ENCODE results near the gene SLC35A1.
"Not testable (repeated sequence)": the region's sequence is repeated elsewhere in the genome, so short reads cannot be mapped to it uniquely, and the experiment has no call there.

SLC35A1 gene

GRCh38 chr6:87487555-87487954, 14.8 kb downstream of the SLC35A1 start:
- Histone ChIP-seq H3K9me3 (no peaks in the 10 kb centered on the region), H3K4me3 (no peak overlapping the region), H3K4me1 (peaks cover 23% of the 10 kb centered on the region), H3K27me3 (ENCODE audit: low read depth) (no peaks in the 10 kb centered on the region), H3K36me3 (replicated peaks) (no peaks in the 10 kb centered on the region; the same call in 1 of the 2 replicates)
- in situ Hi-C loops (cut with MboI; ENCODE audit: low sequenced_read_pairs) = no loop called here
- peak; percentile 64 to 87 for DNase-seq (ENCODE audit: low spot score in 2 of 2)

GRCh38 chr6:87489326-87489725, 16.6 kb downstream of the SLC35A1 start:
- DNase-seq (ENCODE audit: low spot score in 2 of 2); H3K27me3 ChIP-seq (ENCODE audit: low read depth); H3K9me3 ChIP-seq; in situ Hi-C loops (cut with MboI; ENCODE audit: low sequenced_read_pairs); H3K4me3 ChIP-seq; H3K36me3 ChIP-seq (replicated peaks): not testable (repeated sequence)
- peaks cover 23% of the 10 kb centered on the region for H3K4me1 ChIP-seq

GRCh38 chr6:87494761-87495422, 22.1 kb downstream of the SLC35A1 start:
- Histone ChIP-seq H3K36me3 (replicated peaks) (peaks cover 10% of the 10 kb centered on the region), H3K27me3 (ENCODE audit: low read depth) (no peaks in the 10 kb centered on the region), H3K9me3 (no peaks in the 10 kb centered on the region), H3K4me3 (no peak overlapping the region), H3K4me1 (no peaks in the 10 kb centered on the region)
- in situ Hi-C loops (cut with MboI; ENCODE audit: low sequenced_read_pairs) = no loop called here
- DNase-seq (ENCODE audit: low spot score in 2 of 2) = no peak

GRCh38 chr6:87498048-87498447, 25.3 kb downstream of the SLC35A1 start:
- DNase-seq (ENCODE audit: low spot score in 2 of 2) = no peak
- no peaks in the 10 kb centered on the region for H3K27me3 ChIP-seq (ENCODE audit: low read depth)
- no peaks in the 10 kb centered on the region for H3K9me3 ChIP-seq
- H3K4me1 ChIP-seq = no peaks in the 10 kb centered on the region
- no peak overlapping the region for H3K4me3 ChIP-seq
- in situ Hi-C loops (cut with MboI; ENCODE audit: low sequenced_read_pairs) = no loop called here
- H3K36me3 ChIP-seq (replicated peaks) = peaks cover 13% of the 10 kb centered on the region

GRCh38 chr6:87501809-87502572, 29.2 kb downstream of the SLC35A1 start:
- no peak overlapping the region for H3K4me3 ChIP-seq
- H3K9me3 ChIP-seq = no peaks in the 10 kb centered on the region
- H3K27me3 ChIP-seq (ENCODE audit: low read depth) = no peaks in the 10 kb centered on the region
- H3K36me3 ChIP-seq (replicated peaks) = peaks cover 21% of the 10 kb centered on the region
- no peak for DNase-seq (ENCODE audit: low spot score in 2 of 2)
- in situ Hi-C loops (cut with MboI; ENCODE audit: low sequenced_read_pairs) = no loop called here
- no peaks in the 10 kb centered on the region; the same call in 1 of the 2 replicates for H3K4me1 ChIP-seq

- H3K27me3 ChIP-seq (ENCODE audit: low read depth) = no peaks in the 10 kb centered on the region
- H3K9me3 ChIP-seq = no peaks in the 10 kb centered on the region
- DNase-seq (ENCODE audit: low spot score in 2 of 2) = no peak
- H3K4me1 ChIP-seq = no peaks in the 10 kb centered on the region; the same call in 1 of the 2 replicates
- H3K36me3 ChIP-seq (replicated peaks) = peaks cover 31% of the 10 kb centered on the region
- H3K4me3 ChIP-seq = no peak overlapping the region
- in situ Hi-C loops (cut with MboI; ENCODE audit: low sequenced_read_pairs) = no loop called here
Measured at GRCh38 chr6:87504441-87504840, 31.7 kb downstream of the SLC35A1 start.

- in situ Hi-C loops (cut with MboI; ENCODE audit: low sequenced_read_pairs) = no loop called here
- Histone ChIP-seq H3K4me1 (no peaks in the 10 kb centered on the region), H3K27me3 (ENCODE audit: low read depth) (no peaks in the 10 kb centered on the region), H3K9me3 (no peaks in the 10 kb centered on the region), H3K4me3 (no peak overlapping the region), H3K36me3 (replicated peaks) (peaks cover 75% of the 10 kb centered on the region)
- DNase-seq (ENCODE audit: low spot score in 2 of 2) = no peak
Measured at GRCh38 chr6:87514831-87515230, 42.1 kb downstream of the SLC35A1 start.

GRCh38 chr6:87518453-87518852, 45.7 kb downstream of the SLC35A1 start:
- peaks cover 58% of the 10 kb centered on the region for H3K36me3 ChIP-seq (replicated peaks)
- no peaks in the 10 kb centered on the region for H3K27me3 ChIP-seq (ENCODE audit: low read depth)
- no peak for DNase-seq (ENCODE audit: low spot score in 2 of 2)
- in situ Hi-C loops (cut with MboI; ENCODE audit: low sequenced_read_pairs) = no loop called here
- no peaks in the 10 kb centered on the region for H3K4me1 ChIP-seq
- H3K9me3 ChIP-seq = no peaks in the 10 kb centered on the region
- no peak overlapping the region for H3K4me3 ChIP-seq

- H3K36me3 ChIP-seq (replicated peaks) = peaks cover 33% of the 10 kb centered on the region
- DNase-seq (ENCODE audit: low spot score in 2 of 2) = no peak
- H3K4me1 ChIP-seq = peaks cover 3% of the 10 kb centered on the region; the same call in 1 of the 2 replicates
- no peaks in the 10 kb centered on the region for H3K27me3 ChIP-seq (ENCODE audit: low read depth)
- H3K4me3 ChIP-seq = no peak overlapping the region
- in situ Hi-C loops (cut with MboI; ENCODE audit: low sequenced_read_pairs) = no loop called here
- no peaks in the 10 kb centered on the region for H3K9me3 ChIP-seq
Measured at GRCh38 chr6:87522686-87523085, 49.9 kb downstream of the SLC35A1 start.

- in situ Hi-C loops (cut with MboI; ENCODE audit: low sequenced_read_pairs) = no loop called here
- H3K36me3 ChIP-seq (replicated peaks) = peaks cover 21% of the 10 kb centered on the region
- no peaks in the 10 kb centered on the region for H3K9me3 ChIP-seq
- no peak overlapping the region for H3K4me3 ChIP-seq
- H3K27me3 ChIP-seq (ENCODE audit: low read depth) = no peaks in the 10 kb centered on the region
- peak in 1 of 2 experiments; percentile 23 for DNase-seq (ENCODE audit: low spot score in 2 of 2)
- peaks cover 13% of the 10 kb centered on the region; the same call in 1 of the 2 replicates for H3K4me1 ChIP-seq
Measured at GRCh38 chr6:87529221-87529620, 56.4 kb downstream of the SLC35A1 start.

GRCh38 chr6:87534377-87535047, 61.7 kb downstream of the SLC35A1 start:
- H3K4me3 ChIP-seq = no peak overlapping the region
- in situ Hi-C loops (cut with MboI; ENCODE audit: low sequenced_read_pairs) = no loop called here
- no peak for DNase-seq (ENCODE audit: low spot score in 2 of 2)
- no peaks in the 10 kb centered on the region for H3K27me3 ChIP-seq (ENCODE audit: low read depth)
- peaks cover 25% of the 10 kb centered on the region for H3K36me3 ChIP-seq (replicated peaks)
- no peaks in the 10 kb centered on the region for H3K9me3 ChIP-seq
- peaks cover 7% of the 10 kb centered on the region; the same call in 1 of the 2 replicates for H3K4me1 ChIP-seq

GRCh38 chr6:87538510-87539260, 65.9 kb downstream of the SLC35A1 start:
- peaks cover 2% of the 10 kb centered on the region; the same call in 1 of the 2 replicates for H3K4me1 ChIP-seq
- no peak overlapping the region for H3K4me3 ChIP-seq
- H3K36me3 ChIP-seq (replicated peaks) = peaks cover 29% of the 10 kb centered on the region
- DNase-seq (ENCODE audit: low spot score in 2 of 2) = no peak
- no peaks in the 10 kb centered on the region for H3K27me3 ChIP-seq (ENCODE audit: low read depth)
- in situ Hi-C loops (cut with MboI; ENCODE audit: low sequenced_read_pairs) = no loop called here
- no peaks in the 10 kb centered on the region for H3K9me3 ChIP-seq

GRCh38 chr6:87539554-87539953, 66.8 kb downstream of the SLC35A1 start:
- Histone ChIP-seq H3K36me3 (replicated peaks) (peaks cover 30% of the 10 kb centered on the region), H3K9me3 (no peaks in the 10 kb centered on the region), H3K4me3 (no peak overlapping the region), H3K27me3 (ENCODE audit: low read depth) (no peaks in the 10 kb centered on the region), H3K4me1 (peaks cover 2% of the 10 kb centered on the region; the same call in 1 of the 2 replicates)
- DNase-seq (ENCODE audit: low spot score in 2 of 2) = no peak
- in situ Hi-C loops (cut with MboI; ENCODE audit: low sequenced_read_pairs) = no loop called here
